ENCODE results near the gene ZNF385A.

ZNF385A gene, protein sequence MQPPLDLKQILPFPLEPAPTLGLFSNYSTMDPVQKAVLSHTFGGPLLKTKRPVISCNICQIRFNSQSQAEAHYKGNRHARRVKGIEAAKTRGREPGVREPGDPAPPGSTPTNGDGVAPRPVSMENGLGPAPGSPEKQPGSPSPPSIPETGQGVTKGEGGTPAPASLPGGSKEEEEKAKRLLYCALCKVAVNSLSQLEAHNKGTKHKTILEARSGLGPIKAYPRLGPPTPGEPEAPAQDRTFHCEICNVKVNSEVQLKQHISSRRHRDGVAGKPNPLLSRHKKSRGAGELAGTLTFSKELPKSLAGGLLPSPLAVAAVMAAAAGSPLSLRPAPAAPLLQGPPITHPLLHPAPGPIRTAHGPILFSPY

GRCh38 chr12:54384591-54385041 lies at the start of gene ZNF385A:
Gene ZNF385A, minus strand, starts transcription at chr12:54384733. Its CDS starts 219 bp downstream, at chr12:54384514.
- DNase-seq (ENCODE audit: low read depth), result no peak

GRCh38 chr12:54432815-54433164 lies 48.3 kb upstream of the ZNF385A start:
- DNase-seq (ENCODE audit: low read depth), result no peak

DNA sequence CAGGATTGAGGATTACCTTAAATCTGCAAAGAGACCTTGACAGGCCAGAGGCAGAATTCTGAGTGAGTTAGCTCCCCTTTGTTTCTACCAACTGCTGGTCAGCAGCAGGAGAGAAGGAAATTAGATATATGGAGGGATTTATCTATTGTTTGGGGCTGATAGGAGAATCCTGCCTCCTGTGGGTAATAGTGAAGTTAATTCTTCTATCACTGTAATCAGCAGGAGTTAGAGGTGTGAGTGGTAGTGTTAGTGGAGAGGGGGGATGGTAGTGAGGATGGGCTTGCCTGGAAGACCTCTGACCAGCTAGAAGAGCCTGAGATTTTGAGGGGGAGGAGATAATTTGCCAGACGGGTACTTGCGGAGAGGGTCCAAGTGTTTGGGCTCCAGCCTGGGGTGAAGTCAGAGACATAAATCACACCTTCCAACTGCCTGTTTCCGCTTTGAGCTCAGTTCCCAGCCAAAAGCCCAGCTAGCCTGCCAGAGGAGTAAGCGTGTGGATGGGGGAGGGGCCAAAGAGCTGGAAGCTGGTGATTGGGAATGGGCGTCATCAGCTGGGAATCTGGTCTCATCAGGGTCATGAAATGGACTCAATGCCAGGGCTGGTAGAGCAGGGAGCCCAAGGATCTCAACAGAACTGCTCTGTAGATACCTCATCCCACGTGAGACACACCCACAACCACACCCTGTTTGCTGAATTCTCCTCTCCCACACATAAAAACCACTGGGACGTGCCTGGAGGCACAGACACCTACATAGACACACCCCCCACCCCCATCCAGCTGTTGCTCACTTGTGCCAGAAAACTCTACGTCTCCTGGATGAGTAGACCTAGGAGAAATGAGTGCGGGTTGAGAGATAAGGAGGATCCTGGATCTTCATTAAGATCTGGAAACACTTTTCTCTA lies 47.6 kb upstream of the ZNF385A start:
- DNase-seq (ENCODE audit: low read depth), result no peak

DNA sequence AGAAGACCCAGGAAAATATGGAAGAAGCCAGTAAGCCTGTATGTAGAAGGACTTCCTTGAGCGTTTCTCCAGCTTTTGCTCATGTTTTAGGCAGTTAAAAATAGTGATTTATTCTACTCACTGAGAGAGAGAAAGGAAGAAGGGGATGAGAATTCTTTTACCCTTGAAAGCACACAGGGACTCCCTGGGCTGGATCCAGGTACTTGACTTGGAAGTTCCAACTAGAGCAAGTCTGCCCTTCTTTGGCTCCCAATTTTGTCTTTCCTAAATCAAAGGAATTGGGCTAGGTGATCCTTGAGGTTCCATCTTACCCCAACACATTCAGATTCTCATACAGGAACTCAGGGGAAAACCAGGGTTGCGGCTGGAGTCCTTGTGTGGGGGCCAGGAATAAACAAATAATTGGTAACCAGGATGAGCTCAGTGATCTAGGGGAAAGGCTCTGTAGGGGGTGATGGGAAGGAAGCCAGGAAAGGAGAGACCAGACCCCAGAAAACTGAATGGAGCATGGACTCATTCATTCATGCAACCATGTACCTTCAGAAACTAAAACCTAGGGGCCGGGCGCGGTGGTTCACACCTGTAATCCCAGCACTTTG lies 46.0 kb upstream of the ZNF385A start:
- DNase-seq (ENCODE audit: low read depth), result no peak

DNA sequence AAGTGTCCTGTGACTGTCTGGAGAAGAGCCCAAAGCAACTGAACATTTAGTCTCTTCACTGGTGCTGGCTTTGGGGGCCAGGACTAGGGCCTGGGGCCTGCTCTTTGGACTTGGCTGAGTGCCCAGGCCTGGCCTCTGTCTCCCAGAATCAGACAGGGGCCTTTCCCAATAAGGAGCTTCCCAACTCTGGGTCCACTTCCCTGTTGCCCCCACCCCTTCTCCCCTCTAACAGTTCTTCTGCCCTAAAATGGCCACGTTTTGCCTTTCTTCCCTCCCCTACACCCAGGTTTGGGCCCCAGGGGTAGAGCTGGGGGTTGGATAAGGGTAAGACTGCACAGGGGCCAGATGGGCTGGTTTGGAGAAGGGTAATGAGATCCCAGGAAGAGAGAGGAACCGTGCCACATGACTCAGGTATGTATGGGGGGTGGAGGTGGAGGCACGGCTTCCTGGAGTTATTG lies 44.5 kb upstream of the ZNF385A start:
- DNase-seq (ENCODE audit: low read depth), result no peak

- DNase-seq (ENCODE audit: low read depth), result no peak
These were observed 43.8 kb upstream of the ZNF385A start for GRCh38 chr12:54428050-54429013.

DNA sequence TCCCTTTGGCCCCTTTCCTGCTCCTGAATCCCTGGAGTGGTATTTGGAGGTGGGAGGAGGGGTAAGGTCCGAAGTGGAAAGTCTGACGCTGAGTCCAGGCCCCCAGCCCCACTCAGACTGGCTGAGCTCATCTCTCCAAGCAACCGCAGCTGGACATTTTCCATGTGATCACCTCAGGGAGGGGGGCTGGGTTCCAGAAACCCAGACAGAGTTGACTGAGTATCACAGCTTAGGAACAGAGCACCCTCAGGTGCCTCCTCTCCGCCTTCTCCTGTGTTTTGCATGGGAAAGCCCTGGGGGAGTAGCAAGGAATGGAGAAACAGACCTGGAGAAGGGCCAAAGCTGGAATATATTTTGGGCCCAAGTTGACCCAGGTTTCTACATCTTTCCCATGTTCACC lies 42.6 kb upstream of the ZNF385A start:
- no peak for DNase-seq (ENCODE audit: low read depth)

DNA sequence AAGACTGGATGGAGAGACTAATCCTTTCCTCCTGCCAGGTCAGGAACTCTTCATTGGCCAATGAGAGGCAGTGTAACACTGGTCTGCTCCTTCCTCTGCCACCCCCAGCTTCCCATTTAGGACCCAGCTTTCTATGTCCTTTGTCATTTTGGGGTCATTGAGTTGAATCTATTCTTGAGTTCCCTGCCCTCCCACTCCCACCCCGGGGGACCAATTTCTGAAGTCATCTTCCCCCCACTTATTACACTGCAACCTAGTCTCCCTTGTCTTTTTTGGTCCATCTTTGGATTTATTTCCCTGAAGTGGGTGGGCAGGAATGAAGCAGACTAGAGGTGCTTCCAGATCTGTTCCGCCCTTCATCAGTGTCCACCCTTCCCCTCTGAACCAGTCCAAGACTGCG lies 42.2 kb upstream of the ZNF385A start:
- DNase-seq (ENCODE audit: low read depth), result no peak

DNA sequence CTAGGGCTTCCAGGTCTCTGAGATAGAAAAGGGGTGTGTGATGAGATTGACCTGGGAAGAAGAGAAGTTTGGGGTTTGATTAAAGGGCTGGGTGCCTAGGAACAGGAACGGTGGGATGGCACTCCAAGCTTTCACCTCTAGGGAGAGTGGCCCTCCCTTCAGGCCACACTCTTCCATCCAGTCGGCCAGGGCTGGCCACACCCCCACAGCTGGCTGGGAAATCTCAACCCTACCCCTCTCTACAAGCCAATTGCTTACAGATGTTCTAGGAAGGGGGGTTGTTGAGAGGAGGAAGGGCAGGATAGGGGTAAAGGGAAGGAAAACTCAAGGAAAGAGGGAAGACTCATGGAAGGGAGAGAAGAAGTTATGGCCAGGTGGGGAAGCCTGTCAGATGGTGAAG lies 41.2 kb upstream of the ZNF385A start:
- no peak for DNase-seq (ENCODE audit: low read depth)

DNA sequence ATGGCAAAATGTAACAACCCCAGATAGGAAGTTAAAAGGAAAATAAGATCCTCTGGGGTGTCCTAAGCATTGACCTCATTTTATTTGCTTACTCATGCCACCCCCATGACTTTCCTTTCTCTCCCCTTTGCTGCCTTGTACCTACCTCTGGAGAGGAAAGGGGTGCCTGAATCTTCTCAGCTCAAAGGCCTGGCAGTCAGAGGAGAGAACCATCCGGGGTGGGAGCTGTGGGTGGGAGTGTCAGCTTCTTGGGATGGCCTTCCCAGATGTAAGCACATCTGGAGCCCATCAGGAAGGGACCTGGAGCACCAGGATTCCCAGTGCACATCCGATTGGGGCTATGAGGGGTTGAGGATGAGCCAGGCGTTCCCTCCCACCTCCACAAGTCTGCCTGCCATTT lies 39.7 kb upstream of the ZNF385A start:
- DNase-seq (ENCODE audit: low read depth), result no peak

DNA sequence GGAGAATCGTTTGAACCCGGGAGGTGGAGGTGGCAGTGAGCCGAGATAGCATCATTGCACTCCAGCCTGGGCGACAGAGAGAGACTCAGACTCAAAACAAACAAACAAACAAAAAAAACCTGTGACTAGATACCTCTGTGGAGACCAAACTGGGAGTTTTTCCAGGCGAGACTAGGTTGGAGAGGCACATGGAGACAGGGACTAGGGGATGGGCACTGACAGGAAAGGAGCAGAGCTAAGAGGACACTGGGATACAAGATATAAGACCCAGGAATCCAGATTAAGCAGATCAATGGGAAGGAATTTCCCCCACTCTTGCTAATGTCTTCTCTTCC lies 39.2 kb upstream of the ZNF385A start:
- DNase-seq (ENCODE audit: low read depth), result no peak

- DNase-seq (ENCODE audit: low read depth), result no peak
These were observed 37.3 kb upstream of the ZNF385A start for GRCh38 chr12:54421879-54422250.

GRCh38 chr12:54421175-54421878 lies 36.8 kb upstream of the ZNF385A start:
- no peak for DNase-seq (ENCODE audit: low read depth)

- DNase-seq (ENCODE audit: low read depth), result no peak
These were observed 36.2 kb upstream of the ZNF385A start for GRCh38 chr12:54420766-54421144.

DNA sequence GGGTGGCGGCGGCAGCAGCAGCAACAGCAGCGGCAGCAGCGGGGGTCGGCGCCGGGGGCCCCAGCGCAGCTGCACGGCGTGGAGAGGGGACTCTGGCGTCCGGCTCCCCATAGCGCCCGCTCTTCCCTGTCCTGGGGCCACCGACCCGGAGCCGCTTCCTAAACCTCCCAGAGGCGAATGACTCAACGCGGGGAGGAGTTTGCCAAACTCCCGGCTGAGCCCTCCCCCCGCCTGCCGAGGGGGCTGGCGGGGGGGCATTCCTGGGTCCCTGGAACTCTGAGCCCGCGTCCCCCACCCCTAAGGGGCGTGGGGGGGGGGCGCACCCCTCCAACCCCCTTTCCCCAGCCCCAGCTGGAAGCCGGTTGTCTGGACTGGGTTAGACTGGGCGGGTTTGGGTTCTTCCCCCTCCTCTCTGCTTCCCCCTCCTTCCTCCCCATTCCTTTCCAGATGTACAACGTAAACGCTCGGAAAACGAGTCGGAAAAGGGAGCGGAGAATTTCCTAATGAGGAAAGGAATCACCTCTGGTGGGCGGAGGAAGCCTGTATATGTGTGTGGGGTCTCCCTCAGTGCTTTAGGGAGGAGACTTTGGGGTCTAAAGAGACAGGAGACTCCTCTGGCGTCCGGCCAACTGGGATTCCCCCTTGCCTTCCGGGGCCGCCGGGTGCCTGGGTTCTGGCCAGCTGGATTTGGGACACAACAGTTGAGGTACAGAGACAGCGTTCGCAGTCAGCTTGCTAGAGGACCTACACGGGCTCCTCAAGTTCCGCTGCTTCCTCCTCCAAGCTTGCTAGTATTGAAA lies 34.8 kb upstream of the ZNF385A start, which contains the start of gene ITGA5:
TSS of gene ITGA5 (minus strand) at position 179 of the 800 bp plus-strand sequence. CDS start at position 111, 68 bp downstream.
- no peak for DNase-seq (ENCODE audit: low read depth)

GRCh38 chr12:54418441-54419087 lies 34.0 kb upstream of the ZNF385A start:
- DNase-seq (ENCODE audit: low read depth), result no peak

GRCh38 chr12:54417712-54418440 lies 33.3 kb upstream of the ZNF385A start:
- DNase-seq (ENCODE audit: low read depth), result no peak

GRCh38 chr12:54416687-54417603 lies 32.4 kb upstream of the ZNF385A start:
- no peak for DNase-seq (ENCODE audit: low read depth)
